Left ventricle myocardium inferior (tissue), 1 donor: ENCODE data around the gene C1QTNF1. TPM values are rescaled to one million over a fixed set of nuclear protein-coding genes. Genes with fewer than 3 reads are reported as not detected.

Experiments used
- DNase-seq: peaks from one replicate; pipeline ENCODE4 v3.0.0-alpha.2; 2020
- H3K27ac ChIP-seq: fragments of 200-600 bp; replicated peaks from 2 replicates; pipeline ENCODE4 v1.8.0; 2021
- H3K27me3 ChIP-seq: fragments of 200-600 bp; 2 replicates; pipeline ENCODE4 v1.8.0; 2021; ENCODE audit warnings: low read depth
- H3K36me3 ChIP-seq: fragments of 200-600 bp; 2 replicates; pipeline ENCODE4 v1.8.0; 2021
- H3K4me1 ChIP-seq: fragments of 200-600 bp; 2 replicates; pipeline ENCODE4 v1.8.0; 2021
- H3K4me3 ChIP-seq: fragments of 200-600 bp; 2 replicates; pipeline ENCODE4 v1.8.0; 2021; ENCODE audit warnings: mild to moderate bottlenecking, moderate library complexity
- H3K9me3 ChIP-seq: fragments of 200-600 bp; replicated peaks from 2 replicates; pipeline ENCODE4 v1.8.0; 2021
- CTCF ChIP-seq: fragments of 200-600 bp; IDR thresholded peaks from 2 replicates; pipeline ENCODE4 v1.8.0; 2021; ENCODE audit warnings: antibody characterized with exemption, mild to moderate bottlenecking, borderline replicate concordance
- intact Hi-C: fragments of 100-400 bp; cut with micrococcal nuclease; formaldehyde crosslinking; loops from one replicate; pipeline ENCODE4 v1.11.0; 2022
- total RNA-seq: library from RNA; stranded (reverse); fragmentation: NEBNext Ultra II Directional; extraction: Animal tissue kit (Norgen Biotek cat#: 25700); gene quantifications from one replicate; pipeline ENCODE4 v1.2.1, GENCODE V29; 2021
- donor health status: DM: no; HTN: yes; CAD: no; lungs with severe emphysema.

The C1QTNF1 gene
- total RNA-seq, 1 donor from 2014 or later = 146 TPM

GRCh38 chr17:79045842-79046196 is 21.9 kb downstream of the C1QTNF1 start:
- peak overlapping the region; percentile 46 for H3K4me3 ChIP-seq
- DNase-seq = peak; percentile 76
- TF ChIP-seq CTCF = peak; percentile 97
- H3K27ac ChIP-seq = peak overlapping the region; percentile 91
- H3K4me1 ChIP-seq = peaks cover 60% of the 10 kb centered on the region
- intact Hi-C loops = no loop called here
- H3K27me3 ChIP-seq = no peaks in the 10 kb centered on the region
- H3K9me3 ChIP-seq = no peaks in the 10 kb centered on the region
- H3K36me3 ChIP-seq = peaks cover 32% of the 10 kb centered on the region

- peaks cover 60% of the 10 kb centered on the region for H3K4me1 ChIP-seq
- intact Hi-C loops = no loop called here
- TF ChIP-seq CTCF = peak; percentile 3
- peak overlapping the region; percentile 91 for H3K27ac ChIP-seq
- no peaks in the 10 kb centered on the region for H3K27me3 ChIP-seq
- DNase-seq = peak; percentile 74
- no peaks in the 10 kb centered on the region for H3K9me3 ChIP-seq
- H3K4me3 ChIP-seq = peak overlapping the region; percentile 46
- peaks cover 32% of the 10 kb centered on the region for H3K36me3 ChIP-seq
Measured at GRCh38 chr17:79046197-79046915, 22.4 kb downstream of the C1QTNF1 start.

DNA sequence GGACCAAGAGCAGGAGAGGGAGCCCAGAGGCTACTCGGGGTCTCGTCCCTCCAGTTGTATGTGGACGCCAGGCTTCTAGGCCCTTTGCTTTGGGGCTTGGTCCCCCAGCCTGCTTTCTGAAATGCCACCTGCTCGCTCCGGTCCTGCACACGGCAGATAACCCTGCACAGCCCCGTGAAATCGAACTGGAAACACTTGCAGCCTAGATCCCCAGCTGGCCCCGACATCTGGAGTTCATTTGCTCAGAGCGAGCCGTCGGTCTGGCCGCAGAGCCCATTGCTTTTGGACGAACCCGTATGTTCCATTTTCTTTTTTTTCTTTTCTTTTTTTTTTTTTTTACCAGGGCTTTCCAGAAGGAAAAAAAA is 22.9 kb downstream of the C1QTNF1 start:
- TF ChIP-seq CTCF = no peak
- Histone ChIP-seq H3K4me1 (peaks cover 60% of the 10 kb centered on the region), H3K27me3 (no peaks in the 10 kb centered on the region), H3K4me3 (peak overlapping the region; percentile 46), H3K36me3 (peaks cover 32% of the 10 kb centered on the region), H3K9me3 (no peaks in the 10 kb centered on the region), H3K27ac (peak overlapping the region; percentile 91)
- intact Hi-C loops = no loop called here
- DNase-seq = peak; percentile 73

DNA sequence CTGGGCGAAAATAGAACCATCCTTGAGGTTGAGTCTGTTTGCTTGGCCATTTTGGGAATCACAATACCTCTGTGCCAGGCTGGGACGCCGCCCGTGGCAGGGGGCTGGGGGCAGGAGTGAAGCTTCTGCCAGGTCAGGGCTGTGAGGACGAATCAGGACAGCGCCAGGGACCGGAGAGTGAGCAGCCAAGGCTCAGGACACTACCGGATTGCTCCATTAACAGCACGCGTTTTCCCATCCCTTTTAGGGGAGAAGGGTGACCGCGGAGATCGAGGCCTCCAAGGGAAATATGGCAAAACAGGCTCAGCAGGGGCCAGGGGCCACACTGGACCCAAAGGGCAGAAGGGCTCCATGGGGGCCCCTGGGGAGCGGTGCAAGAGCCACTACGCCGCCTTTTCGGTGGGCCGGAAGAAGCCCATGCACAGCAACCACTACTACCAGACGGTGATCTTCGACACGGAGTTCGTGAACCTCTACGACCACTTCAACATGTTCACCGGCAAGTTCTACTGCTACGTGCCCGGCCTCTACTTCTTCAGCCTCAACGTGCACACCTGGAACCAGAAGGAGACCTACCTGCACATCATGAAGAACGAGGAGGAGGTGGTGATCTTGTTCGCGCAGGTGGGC is 23.4 kb downstream of the C1QTNF1 start:
- no peak for TF ChIP-seq CTCF
- no peak for DNase-seq
- H3K36me3 ChIP-seq = peaks cover 32% of the 10 kb centered on the region
- H3K9me3 ChIP-seq = no peaks in the 10 kb centered on the region
- H3K4me3 ChIP-seq = peak overlapping the region; percentile 46
- peaks cover 56% of the 10 kb centered on the region for H3K4me1 ChIP-seq
- H3K27ac ChIP-seq = peak overlapping the region; percentile 91
- intact Hi-C loops = no loop called here
- H3K27me3 ChIP-seq = no peaks in the 10 kb centered on the region

- H3K9me3 ChIP-seq = no peaks in the 10 kb centered on the region
- H3K27me3 ChIP-seq = no peaks in the 10 kb centered on the region
- H3K36me3 ChIP-seq = peaks cover 32% of the 10 kb centered on the region
- intact Hi-C loops = no loop called here
- H3K4me1 ChIP-seq = peaks cover 56% of the 10 kb centered on the region
- H3K4me3 ChIP-seq = peak overlapping the region; percentile 46
- TF ChIP-seq CTCF = no peak
- DNase-seq = peak; percentile 55
- H3K27ac ChIP-seq = peak overlapping the region; percentile 91
Measured at GRCh38 chr17:79047923-79048825, 24.2 kb downstream of the C1QTNF1 start.
